ENCODE data around the gene SYT2.

Gene SYT2

DNA sequence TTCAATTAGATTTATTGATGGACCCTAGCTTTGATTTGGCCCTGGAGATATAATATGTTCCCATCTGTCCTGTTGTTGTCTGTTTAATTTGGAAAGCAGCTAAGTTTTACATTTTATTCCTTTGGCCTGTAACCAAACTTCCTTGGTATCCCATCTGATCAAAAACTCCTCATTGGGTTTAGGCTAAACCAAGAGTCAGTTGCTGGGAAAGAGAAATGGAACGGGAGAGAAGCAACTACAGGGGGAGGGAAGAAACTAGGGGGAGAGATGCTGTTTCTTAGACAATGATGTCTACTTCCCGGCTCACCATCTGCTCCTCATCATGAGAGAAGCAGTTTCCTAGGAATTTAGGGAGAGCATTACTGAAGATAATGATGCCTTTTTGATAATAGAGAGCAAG, 141.8 kb downstream of the SYT2 start:
- TF ChIP-seq, protein P1, sequence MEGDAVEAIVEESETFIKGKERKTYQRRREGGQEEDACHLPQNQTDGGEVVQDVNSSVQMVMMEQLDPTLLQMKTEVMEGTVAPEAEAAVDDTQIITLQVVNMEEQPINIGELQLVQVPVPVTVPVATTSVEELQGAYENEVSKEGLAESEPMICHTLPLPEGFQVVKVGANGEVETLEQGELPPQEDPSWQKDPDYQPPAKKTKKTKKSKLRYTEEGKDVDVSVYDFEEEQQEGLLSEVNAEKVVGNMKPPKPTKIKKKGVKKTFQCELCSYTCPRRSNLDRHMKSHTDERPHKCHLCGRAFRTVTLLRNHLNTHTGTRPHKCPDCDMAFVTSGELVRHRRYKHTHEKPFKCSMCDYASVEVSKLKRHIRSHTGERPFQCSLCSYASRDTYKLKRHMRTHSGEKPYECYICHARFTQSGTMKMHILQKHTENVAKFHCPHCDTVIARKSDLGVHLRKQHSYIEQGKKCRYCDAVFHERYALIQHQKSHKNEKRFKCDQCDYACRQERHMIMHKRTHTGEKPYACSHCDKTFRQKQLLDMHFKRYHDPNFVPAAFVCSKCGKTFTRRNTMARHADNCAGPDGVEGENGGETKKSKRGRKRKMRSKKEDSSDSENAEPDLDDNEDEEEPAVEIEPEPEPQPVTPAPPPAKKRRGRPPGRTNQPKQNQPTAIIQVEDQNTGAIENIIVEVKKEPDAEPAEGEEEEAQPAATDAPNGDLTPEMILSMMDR (IDR thresholded peaks at IDR 0.05; ENCODE audit: low read depth, low read length) = no peak

DNA sequence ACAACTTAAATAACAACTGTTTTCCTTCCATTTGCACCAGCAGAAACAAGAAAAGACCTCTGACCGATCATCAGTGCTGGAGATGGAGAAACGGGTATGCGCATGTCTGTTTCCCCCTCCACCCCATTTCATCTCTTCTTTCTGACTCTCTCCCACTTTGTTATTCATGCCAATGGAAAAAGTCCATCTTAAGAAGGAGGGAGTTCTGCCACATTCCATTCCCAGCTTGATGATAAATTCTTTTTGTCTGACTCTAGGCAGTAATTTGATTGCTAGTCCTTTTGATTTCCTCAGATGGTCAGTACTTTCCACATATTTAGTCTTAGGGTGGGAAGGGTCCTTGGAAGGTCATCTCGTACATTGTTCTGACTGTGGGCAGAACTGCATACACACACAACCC, 142.5 kb downstream of the SYT2 start:
- TF ChIP-seq, protein P1 (IDR thresholded peaks at IDR 0.05; ENCODE audit: low read depth, low read length) = no peak
- DNase-seq (ENCODE audit: extremely low read depth, low read depth) = no peak

More for the DNA sequence above, 141.8 kb downstream of the SYT2 start:
- no peak for DNase-seq (ENCODE audit: extremely low read depth, low read depth)

DNA sequence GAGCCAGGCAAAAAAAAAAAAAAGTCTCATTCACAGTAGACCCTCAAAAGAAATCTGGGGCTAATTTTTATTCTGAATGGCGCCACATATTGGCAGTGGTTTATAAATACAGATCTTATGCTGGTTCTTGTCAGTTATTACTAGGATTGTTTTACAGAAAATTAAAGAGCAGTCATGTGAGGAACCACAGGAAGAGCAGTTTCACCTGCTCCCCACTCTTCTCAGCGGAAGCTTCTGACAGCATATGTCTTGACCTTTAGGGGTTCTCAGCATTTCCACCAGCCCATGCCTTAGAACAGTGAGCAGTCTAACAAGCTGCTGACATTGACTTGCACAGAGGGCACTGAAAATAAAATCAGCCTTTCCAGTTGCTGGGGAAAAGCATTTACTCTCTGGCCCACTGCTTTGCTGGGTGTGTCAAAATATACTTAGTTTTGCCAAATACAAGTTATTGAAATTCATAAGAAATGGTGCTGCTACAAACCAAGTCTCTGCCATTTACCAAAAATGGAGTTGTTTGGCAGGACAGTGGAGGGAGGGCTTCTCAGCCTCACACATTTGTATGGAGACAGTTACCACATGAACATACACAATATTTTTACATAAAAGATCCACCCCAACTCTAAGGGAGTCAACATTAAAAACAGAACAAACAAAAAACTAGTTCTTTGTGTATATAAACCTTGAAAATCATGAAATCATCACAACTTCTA, 144.2 kb downstream of the SYT2 start:
- TF ChIP-seq, protein P1 (IDR thresholded peaks at IDR 0.05; ENCODE audit: low read depth, low read length) = no peak
- no peak for DNase-seq (ENCODE audit: extremely low read depth, low read depth)

DNA sequence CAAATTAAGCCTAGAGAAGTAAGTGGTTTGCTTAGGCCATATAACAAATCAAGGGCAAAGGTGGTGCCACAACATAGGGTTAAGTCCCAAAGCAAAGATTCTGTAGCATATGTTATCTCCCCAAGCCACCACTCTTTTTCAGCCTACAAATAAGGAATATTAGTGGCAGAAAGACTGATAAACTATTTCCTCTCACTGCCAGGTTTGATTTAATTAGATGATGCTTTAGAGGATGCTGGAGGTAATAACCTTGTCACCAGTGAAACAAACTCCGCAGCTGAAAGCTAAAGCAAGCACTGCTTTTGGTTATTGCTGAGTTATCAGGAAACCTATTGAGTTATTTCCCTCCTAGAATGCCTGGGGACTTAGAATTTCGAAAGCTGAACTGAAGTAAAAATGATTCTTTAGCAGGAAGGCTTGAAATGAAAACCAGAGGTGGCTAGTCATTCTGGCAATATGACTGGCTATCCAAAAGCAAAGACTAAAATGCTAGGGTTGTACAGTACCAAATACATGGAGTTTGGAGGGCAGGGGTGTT, 145.2 kb downstream of the SYT2 start:
- DNase-seq (ENCODE audit: extremely low read depth, low read depth) = no peak
- TF ChIP-seq, protein P1 (IDR thresholded peaks at IDR 0.05; ENCODE audit: low read depth, low read length) = no peak

DNA sequence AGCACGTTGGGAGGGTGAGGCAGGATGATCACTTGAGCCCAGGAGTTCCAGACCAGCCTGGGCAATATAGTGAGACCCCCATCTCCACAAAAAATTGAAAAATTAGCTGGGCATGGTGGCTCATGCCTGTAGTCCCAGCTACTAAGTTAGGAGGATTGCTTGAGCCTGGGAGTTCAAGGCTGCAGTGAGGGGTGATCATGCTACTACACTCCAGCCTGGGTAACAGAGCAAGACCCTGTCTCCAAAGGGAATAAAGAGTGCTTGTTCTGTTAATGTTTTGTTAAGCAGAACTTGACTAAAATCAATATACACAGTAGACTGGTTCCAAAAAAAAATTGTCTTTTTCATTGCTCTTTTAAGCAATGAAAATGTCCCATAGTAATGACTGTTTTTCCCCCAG, 146.4 kb downstream of the SYT2 start:
- no peak for DNase-seq (ENCODE audit: extremely low read depth, low read depth)
- TF ChIP-seq, protein P1 (IDR thresholded peaks at IDR 0.05; ENCODE audit: low read depth, low read length) = no peak

DNA sequence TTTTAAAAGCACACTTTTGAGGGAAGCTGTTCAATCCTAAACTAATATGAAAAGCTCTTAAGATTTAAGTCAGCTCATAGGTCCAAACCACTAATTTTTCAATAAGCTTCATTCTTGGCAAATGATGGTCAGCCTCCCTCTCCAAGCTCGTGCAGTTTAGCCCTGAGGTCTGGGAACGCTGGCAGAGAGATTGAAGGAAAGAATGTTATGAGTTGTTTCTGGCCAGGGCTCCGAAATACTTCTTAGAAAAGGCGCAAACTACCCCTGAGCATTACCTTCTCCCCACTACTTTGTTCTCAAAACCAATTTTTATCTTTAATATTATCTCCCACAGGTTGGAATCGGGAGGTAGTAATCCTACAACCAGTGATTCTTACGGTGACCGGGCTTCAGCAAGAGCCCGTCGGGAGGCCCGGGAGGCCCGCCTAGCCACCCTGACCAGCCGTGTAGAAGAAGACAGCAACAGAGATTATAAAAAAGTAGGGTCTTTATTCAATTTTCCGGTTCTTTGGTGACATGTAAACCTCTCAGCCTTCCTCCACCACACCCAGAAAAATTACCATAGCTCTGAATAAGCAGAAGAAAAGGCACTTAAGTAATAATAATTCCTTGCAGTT, 147.7 kb downstream of the SYT2 start:
- DNase-seq (ENCODE audit: extremely low read depth, low read depth) = no peak
- TF ChIP-seq, protein P1 (IDR thresholded peaks at IDR 0.05; ENCODE audit: low read depth, low read length) = no peak

DNA sequence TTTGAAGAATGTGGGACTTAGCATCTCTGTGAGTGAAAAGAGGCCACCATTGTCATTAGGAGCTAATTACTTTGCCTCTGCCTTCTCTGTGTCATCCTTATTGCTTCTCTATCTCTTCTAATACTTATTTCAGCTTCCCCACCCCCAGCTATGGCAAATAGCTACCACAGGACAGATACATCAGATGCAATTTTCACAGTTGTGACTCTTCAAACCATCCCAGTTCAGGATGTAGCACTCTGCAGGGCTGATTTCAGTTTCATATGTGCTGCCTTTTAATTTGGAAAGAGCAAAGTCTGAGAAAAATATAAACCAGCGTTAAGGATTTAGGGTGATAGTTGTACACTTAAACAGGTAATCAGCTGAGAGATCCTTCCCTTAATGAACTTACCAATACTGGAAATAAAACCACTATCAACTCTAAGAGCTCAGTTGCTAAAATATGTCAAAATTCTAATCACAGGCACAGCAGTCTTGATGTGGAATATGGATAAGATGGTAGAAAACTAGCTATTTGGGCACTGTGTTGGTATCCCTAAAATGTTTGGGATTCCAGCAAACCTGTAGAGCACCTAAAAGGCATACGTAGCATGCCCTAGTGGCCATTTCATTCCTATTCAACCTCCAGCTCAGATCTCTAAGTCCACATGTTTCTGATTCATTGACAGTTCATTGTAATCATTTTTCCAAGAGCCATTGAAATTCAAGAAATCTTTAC, 148.4 kb downstream of the SYT2 start:
- DNase-seq (ENCODE audit: extremely low read depth, low read depth) = no peak
- TF ChIP-seq, protein P1 (IDR thresholded peaks at IDR 0.05; ENCODE audit: low read depth, low read length) = peak; percentile 27
